Mesodermal cell (in vitro differentiated cells): ENCODE results near the gene LENG1.

Experiments
- H3K27ac ChIP-seq: 2 replicates; pipeline ENCODE4 v1.7.0; 2013; ENCODE audit warnings: mild to moderate bottlenecking, low read depth, low read length, moderate library complexity; ENCODE audit not compliant: severe bottlenecking
- H3K36me3 ChIP-seq: 2 replicates; pipeline ENCODE4 v1.7.1; 2013; ENCODE audit warnings: mild to moderate bottlenecking, low read length, moderate library complexity; ENCODE audit not compliant: control insufficient read depth, insufficient read depth
- H3K4me1 ChIP-seq: one replicate; pipeline ENCODE4 v1.7.1; 2013; ENCODE audit warnings: mild to moderate bottlenecking, low read length; ENCODE audit not compliant: insufficient read depth, control insufficient read depth, poor library complexity, severe bottlenecking
- H3K4me3 ChIP-seq: 2 replicates; pipeline ENCODE4 v1.7.0; 2013; ENCODE audit warnings: low read length, control low read depth, mild to moderate bottlenecking; ENCODE audit not compliant: insufficient read depth, poor library complexity, severe bottlenecking; ENCODE audit errors: extremely low read depth
- H3K9me3 ChIP-seq: 2 replicates; pipeline ENCODE4 v1.7.1; 2013; ENCODE audit warnings: mild to moderate bottlenecking, low read length, moderate library complexity; ENCODE audit not compliant: control insufficient read depth
- WGBS, 2 experiments: methylation state at CpG; one replicate each; pipeline ENCODE4 v1.1.5; 2013; ENCODE audit warnings: missing lambda C conversion rate in 2 of 2; ENCODE audit not compliant: insufficient coverage in 2 of 2; 5-methylcytosine and 5-hydroxymethylcytosine counted together

The LENG1 gene

DNA sequence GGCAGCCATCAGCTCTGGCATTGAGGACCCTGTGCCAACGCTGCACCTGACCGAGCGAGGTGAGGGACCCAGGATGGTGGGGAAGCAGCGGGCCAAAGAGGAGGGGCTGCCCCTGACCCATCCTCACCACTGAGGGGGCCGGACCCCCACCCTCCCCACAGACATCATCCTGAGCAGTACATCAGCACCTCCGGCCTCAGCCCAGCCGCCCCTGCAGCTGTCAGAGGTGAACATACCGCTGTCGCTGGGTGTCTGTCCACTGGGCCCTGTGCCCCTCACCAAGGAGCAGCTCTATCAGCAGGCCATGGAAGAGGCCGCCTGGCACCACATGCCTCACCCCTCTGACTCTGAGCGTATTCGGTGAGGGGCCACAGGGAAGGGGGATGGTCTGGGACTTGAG is 7.3 kb downstream of the LENG1 start:
- Histone ChIP-seq H3K4me1 (peaks cover 4% of the 10 kb centered on the region), H3K36me3 (peaks cover 99% of the 10 kb centered on the region), H3K4me3 (no peak overlapping the region), H3K27ac (no peak overlapping the region), H3K9me3 (no peaks in the 10 kb centered on the region)
- WGBS, 2 experiments, result 98 to 100% methylated on average over 9 to 10 of the region's 12 CpGs

DNA sequence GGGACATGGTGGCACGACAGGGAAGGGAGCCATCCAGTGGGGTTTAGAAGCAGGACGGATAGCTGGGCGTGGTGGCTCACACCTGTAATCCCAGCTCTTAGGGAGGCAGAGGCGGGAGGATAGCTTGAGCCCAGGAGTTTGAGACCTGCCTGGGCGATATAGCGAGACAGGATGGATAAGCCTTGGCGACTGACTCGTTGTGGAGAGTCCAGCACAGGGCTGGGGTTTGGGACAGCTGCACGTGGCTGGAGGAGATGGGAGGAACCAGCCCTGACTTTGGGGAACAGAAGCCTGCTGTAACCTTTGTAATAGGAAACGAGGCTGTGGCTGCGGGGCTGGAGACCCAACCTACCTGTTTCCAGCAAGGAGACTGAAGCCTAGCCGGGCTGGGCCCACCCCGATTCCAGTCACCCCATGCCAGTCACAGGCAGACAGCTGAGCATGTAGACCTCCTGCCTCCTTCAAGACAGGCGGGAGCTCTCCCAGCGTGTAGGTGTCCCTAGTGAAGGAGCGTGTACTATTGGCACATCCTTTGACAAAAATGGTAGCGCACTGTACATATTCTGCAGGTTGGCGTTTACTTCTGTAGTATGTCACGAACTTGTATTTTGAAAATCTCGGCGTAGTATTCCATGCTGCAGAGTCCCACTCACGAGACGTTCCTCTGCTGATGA is 8.0 kb downstream of the LENG1 start:
- Histone ChIP-seq H3K9me3 (no peaks in the 10 kb centered on the region), H3K4me1 (peaks cover 4% of the 10 kb centered on the region), H3K4me3 (no peak overlapping the region), H3K27ac (no peak overlapping the region), H3K36me3 (peaks cover 100% of the 10 kb centered on the region)
- 94 to 98% methylated on average over 20 to 23 of the region's 23 CpGs for WGBS, 2 experiments

DNA sequence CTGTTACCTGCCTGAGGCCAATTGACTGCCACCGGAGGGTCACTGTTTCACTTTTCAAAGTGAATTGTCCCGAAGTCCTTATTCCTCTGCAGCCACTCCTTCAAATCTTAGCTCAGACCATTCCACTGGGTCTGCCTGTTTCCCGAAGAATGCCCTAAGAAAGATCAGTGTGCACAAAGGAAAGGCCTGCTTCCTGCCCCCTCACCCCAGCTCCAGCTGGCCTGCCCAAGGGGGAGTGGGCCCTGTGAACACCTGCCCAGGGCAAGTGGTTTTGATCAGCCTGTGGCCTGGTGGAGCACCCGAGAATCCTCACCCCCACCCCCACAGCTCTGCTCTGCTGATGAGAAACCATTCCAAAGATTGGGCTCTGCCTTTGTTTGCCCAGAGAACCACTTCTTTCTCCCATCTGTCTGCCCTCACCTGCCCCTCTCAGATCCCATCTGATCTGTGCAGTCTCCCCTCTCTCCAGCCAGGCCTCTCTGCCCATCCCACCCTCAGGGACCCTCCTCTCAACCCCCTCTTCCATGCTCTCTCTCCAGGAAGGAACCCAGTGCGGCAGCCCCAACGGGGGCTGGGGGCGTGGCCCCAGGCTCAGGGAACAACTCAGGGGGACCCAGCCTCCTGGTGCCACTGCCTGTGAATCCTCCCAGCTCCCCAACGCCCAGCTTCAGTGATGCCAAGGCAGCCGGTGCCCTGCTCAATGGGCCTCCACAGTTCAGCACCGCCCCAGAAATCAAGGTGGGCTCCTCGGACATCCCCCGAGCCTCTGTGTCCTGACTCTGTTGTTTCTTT is 10.3 kb downstream of the LENG1 start:
- 89 to 91% methylated on average over 10 to 12 of the region's 12 CpGs for WGBS, 2 experiments
- peaks cover 4% of the 10 kb centered on the region for H3K4me1 ChIP-seq
- no peak overlapping the region for H3K4me3 ChIP-seq

DNA sequence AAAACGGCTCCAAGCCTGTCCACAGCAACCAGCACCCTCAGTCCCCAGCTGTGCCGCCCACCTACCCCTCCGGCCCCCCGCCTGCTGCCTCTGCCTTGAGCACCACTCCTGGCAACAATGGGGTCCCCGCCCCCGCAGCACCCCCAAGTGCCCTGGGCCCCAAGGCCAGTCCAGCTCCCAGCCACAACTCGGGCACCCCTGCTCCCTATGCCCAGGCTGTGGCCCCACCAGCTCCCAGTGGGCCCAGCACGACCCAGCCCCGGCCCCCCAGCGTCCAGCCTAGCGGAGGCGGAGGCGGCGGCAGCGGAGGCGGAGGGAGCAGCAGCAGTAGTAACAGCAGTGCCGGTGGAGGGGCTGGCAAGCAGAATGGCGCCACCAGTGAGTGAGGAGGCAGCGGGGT is 11.4 kb downstream of the LENG1 start:
- H3K27ac ChIP-seq, result no peak overlapping the region
- WGBS, 2 experiments, result 94 to 98% methylated on average over 12 to 13 of the region's 19 CpGs

More for the DNA sequence above, 10.3 kb downstream of the LENG1 start:
- H3K27ac ChIP-seq, result no peak overlapping the region
- H3K36me3 ChIP-seq, result peaks cover 100% of the 10 kb centered on the region
- H3K9me3 ChIP-seq, result no peaks in the 10 kb centered on the region

DNA sequence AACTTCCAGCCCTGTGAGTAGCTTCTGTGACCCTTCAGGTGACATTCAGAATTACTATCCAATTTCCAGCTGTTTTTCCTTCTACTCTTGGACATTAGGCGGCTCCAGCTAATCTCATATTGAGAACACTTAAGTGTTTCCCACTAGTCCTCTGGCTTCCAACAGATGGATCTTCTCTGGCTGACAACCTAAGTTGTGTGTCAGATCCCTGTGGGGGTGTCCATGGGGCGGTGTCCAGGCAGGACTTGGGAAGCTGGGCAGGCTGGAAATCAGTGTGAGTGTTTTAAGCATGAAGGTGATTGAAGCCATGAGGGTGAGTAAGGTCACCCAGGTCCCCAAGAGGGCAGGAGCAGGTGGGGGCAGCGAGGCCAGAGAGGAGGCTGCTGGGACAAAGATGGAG is 11.8 kb downstream of the LENG1 start:
- Histone ChIP-seq H3K36me3 (peaks cover 100% of the 10 kb centered on the region), H3K4me1 (no peaks in the 10 kb centered on the region), H3K9me3 (no peaks in the 10 kb centered on the region), H3K27ac (no peak overlapping the region), H3K4me3 (no peak overlapping the region)
- 92 to 100% methylated on average over 2 of the region's 3 CpGs for WGBS, 2 experiments

More for the DNA sequence above, 11.4 kb downstream of the LENG1 start:
- Histone ChIP-seq H3K9me3 (no peaks in the 10 kb centered on the region), H3K4me1 (peaks cover 2% of the 10 kb centered on the region), H3K4me3 (no peak overlapping the region), H3K36me3 (peaks cover 100% of the 10 kb centered on the region)

DNA sequence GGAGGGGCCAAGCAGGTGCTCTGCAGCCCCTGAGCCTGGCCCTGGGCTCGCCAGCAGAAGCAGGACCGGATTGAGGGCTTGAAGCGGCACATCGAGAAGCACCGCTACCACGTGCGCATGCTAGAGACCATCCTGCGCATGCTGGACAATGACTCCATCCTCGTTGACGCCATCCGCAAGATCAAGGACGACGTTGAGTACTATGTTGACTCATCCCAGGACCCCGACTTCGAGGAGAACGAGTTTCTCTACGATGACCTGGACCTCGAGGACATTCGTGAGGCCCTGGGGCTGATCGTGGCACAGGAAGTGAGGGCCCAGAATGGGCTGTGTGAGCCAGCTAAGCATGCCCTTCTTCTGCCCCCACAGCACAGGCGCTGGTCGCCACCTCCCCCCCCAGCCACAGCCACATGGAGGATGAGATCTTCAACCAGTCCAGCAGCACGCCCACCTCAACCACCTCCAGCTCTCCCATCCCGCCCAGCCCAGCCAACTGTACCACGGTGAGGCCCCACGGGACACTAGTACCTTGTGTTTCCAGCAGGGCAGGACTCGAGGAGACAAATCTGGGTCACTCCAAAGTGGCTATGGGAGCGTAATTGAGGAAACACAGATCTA is 13.9 kb downstream of the LENG1 start:
- no peaks in the 10 kb centered on the region for H3K9me3 ChIP-seq
- H3K27ac ChIP-seq, result no peak overlapping the region
- WGBS, 2 experiments, result 97 to 98% methylated on average over 24 to 25 of the region's 28 CpGs
- no peak overlapping the region for H3K4me3 ChIP-seq
- H3K36me3 ChIP-seq, result peaks cover 100% of the 10 kb centered on the region
- H3K4me1 ChIP-seq, result peaks cover 10% of the 10 kb centered on the region

DNA sequence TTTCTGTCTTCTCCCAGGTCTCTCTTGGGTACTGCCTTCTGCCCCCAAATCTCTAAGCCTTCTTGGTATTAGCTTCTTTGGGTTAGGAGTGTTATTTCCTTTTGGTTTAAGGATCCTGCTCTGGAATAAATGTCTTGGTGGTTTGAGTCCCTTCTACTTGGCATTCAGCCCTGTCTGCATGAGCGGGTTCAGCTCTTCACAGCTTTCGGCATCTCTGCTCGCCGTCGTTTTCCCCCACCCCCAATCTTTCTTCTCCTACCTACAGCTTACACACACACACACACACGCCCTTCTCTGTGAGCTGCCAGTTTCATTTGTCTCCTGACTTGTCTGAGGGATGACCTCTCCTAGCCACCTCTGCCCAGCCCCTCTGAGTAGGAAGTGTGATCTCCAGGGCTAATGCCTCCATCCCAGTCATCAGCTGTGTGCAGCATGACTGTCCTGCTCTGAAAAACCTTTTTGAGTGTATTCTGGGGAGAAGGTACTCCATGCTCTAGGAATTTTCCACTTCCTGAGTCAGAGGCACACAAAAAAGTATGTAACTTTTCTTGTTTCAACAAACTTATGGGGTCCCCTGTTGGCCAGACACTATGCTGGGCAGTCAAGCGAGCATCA is 17.2 kb downstream of the LENG1 start:
- Histone ChIP-seq H3K4me1 (peaks cover 21% of the 10 kb centered on the region), H3K27ac (no peak overlapping the region), H3K36me3 (peaks cover 82% of the 10 kb centered on the region), H3K4me3 (no peak overlapping the region), H3K9me3 (no peaks in the 10 kb centered on the region)
- WGBS, 2 experiments, result 96% methylated on average over 4 of the region's 7 CpGs; no CpG with 5 or more reads in 1 of the 2 experiments

DNA sequence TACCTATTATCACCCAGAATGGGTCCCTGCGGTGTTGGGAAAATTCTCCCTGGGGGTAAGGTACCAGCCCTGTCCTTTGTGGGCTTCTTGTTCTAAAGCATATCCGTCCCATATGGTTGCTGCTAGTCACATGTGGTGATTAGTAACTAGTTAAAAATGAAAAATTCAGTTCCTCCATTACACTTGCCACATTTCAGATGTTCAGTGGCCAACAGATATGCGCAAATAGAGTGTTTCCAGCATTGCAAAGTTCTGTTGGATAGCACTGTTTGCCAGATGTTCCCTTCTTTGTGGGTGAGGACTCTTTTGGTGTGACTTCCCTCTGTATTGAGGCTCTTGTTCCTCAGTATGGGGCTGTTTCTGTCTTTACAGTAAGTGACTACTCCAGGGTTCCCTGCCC is 18.2 kb downstream of the LENG1 start:
- Histone ChIP-seq H3K4me1 (peaks cover 21% of the 10 kb centered on the region), H3K4me3 (no peak overlapping the region), H3K36me3 (peaks cover 73% of the 10 kb centered on the region), H3K9me3 (no peaks in the 10 kb centered on the region), H3K27ac (no peak overlapping the region)
- WGBS, 2 experiments, result 100% methylated on average over 1 of the region's 3 CpGs; no CpG with 5 or more reads in 1 of the 2 experiments

DNA sequence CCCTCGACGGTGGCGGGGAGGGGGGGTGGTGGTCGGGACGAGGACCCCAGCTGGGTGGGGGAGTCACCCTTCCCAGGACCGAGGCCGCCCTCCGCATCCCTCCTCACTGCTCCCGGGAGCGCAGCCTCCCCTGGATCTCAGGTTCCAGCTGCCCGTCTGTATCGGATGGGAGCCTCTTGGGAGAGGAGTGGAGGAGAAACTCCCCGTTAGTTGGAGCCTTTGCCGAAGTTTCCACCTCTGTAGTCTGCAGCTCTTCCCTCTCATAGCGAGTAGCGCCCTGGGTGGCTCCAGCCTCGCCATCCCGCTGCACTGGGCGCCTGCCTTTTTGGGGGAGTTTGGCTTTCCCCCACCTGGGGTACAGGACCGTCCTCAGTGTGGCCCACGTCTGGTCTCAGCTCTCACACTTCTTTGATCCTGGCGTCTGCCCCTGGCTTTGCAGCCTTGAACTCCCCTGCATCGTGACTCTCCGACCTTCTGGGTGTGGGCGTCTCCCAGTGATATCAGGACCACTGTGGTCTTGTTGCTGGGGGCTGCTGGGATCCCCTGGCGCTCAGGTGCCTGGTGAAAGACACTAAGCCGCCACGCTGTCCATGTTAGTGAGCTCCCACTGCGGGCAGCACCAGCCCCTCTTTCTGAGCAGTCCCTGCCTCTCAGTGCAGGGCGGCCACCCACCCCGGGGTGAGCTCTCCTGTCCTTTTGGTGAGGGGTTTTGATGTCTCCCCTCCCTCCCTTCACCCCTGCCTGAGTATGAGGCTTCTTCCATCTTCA is 20.8 kb downstream of the LENG1 start:
- Histone ChIP-seq H3K4me1 (peaks cover 25% of the 10 kb centered on the region), H3K9me3 (no peaks in the 10 kb centered on the region), H3K27ac (no peak overlapping the region), H3K36me3 (peaks cover 46% of the 10 kb centered on the region), H3K4me3 (peak overlapping the region; percentile 87)
- 35 to 61% methylated on average over 15 of the region's 31 CpGs for WGBS, 2 experiments
